Activated naive CD8-positive, alpha-beta T cell (primary cell): ENCODE measurements around the gene NCLN.

Experiments
- H3K27ac Mint-ChIP-seq: one replicate; pipeline ENCODE4 v1.8.0; 2021; ENCODE audit warnings: mixed read lengths
- H3K27me3 Mint-ChIP-seq: one replicate; pipeline ENCODE4 v1.8.0; 2021; ENCODE audit warnings: mixed read lengths
- H3K36me3 Mint-ChIP-seq: one replicate; pipeline ENCODE4 v1.8.0; 2021; ENCODE audit warnings: mixed read lengths
- H3K4me1 Mint-ChIP-seq: one replicate; pipeline ENCODE4 v1.8.0; 2021; ENCODE audit warnings: low read depth, mixed read lengths
- H3K4me3 Mint-ChIP-seq: one replicate; pipeline ENCODE4 v1.8.0; 2021; ENCODE audit warnings: mild to moderate bottlenecking, mixed read lengths
- H3K9me3 Mint-ChIP-seq: one replicate; pipeline ENCODE4 v1.8.0; 2021; ENCODE audit warnings: low read depth, mixed read lengths

Gene NCLN

GRCh38 chr19:3185461-3186159 lies at the start of gene NCLN:
Gene NCLN, plus strand, starts transcription at chr19:3185930. Its CDS starts 101 bp downstream, at chr19:3186031.
- H3K4me1 Mint-ChIP-seq = peaks cover 57% of the 10 kb centered on the region
- H3K4me3 Mint-ChIP-seq = peak within 1 kb of the TSS; percentile 94
- no peaks in the 10 kb centered on the region for H3K27me3 Mint-ChIP-seq
- H3K36me3 Mint-ChIP-seq = peaks cover 5% of the 10 kb centered on the region
- H3K27ac Mint-ChIP-seq = peak within 1 kb of the TSS; percentile 99
- H3K9me3 Mint-ChIP-seq = no peaks in the 10 kb centered on the region

- Mint-ChIP-seq H3K4me3 (peak within 1 kb of the TSS; percentile 42), H3K9me3 (no peaks in the 10 kb centered on the region), H3K27ac (no peak within 1 kb of the TSS), H3K4me1 (peaks cover 24% of the 10 kb centered on the region), H3K36me3 (peaks cover 5% of the 10 kb centered on the region), H3K27me3 (peaks cover 6% of the 10 kb centered on the region)
Measured at GRCh38 chr19:3135961-3136683, 49.6 kb upstream of the NCLN start, which contains the start of gene GNA15. Gene GNA15, plus strand, starts transcription at chr19:3136033. Its CDS starts 418 bp downstream, at chr19:3136451.

DNA sequence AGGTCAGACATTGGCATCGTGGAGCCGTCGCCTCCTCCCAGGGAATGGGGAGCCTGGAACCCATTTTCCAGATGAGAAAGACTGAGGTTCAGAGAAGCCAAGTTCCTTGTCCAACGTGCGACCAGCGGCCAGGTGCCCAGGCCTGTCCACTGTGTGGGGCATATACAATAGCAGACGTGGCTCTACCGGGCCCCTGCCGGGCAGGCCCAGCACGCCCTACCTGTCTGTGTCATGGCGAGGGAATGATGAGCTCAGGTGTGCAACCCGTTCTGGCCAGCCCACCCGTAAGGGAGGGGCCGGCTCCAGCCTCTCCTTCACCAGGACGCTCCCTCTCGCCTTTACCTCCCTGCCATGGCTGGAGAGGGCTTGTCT lies 49.1 kb upstream of the NCLN start:
- Mint-ChIP-seq H3K4me3 (peak overlapping the region; percentile 42), H3K27me3 (peaks cover 6% of the 10 kb centered on the region), H3K27ac (no peak overlapping the region), H3K9me3 (no peaks in the 10 kb centered on the region), H3K4me1 (peaks cover 24% of the 10 kb centered on the region), H3K36me3 (peaks cover 5% of the 10 kb centered on the region)

GRCh38 chr19:3137119-3137518 lies 48.6 kb upstream of the NCLN start:
- Mint-ChIP-seq H3K36me3 (peaks cover 5% of the 10 kb centered on the region), H3K4me1 (peaks cover 25% of the 10 kb centered on the region), H3K4me3 (peak overlapping the region; percentile 42), H3K9me3 (no peaks in the 10 kb centered on the region), H3K27ac (no peak overlapping the region), H3K27me3 (peaks cover 6% of the 10 kb centered on the region)

DNA sequence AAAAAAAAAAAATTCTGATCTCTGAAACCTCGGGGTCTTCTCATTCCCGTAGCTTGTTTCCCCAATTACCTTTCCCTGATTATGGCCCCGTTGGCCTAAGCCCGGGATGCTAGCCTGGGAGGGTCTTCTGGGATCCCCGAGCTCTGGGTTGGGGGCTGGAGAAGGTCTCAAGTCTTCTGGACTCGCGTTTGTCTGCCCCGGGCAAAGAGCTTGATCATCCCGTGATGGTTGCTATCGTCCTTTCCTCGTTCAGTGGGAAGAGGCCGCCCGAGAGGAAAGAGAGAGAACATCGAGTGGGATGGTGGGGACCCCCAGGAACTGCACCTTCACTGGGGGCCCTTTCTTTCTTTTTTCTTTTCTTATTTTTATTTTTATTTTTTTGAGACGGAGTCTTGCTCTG lies 47.5 kb upstream of the NCLN start:
- Mint-ChIP-seq H3K36me3 (peaks cover 5% of the 10 kb centered on the region), H3K4me1 (peaks cover 25% of the 10 kb centered on the region), H3K4me3 (no peak overlapping the region), H3K27ac (no peak overlapping the region), H3K27me3 (peaks cover 6% of the 10 kb centered on the region), H3K9me3 (no peaks in the 10 kb centered on the region)

DNA sequence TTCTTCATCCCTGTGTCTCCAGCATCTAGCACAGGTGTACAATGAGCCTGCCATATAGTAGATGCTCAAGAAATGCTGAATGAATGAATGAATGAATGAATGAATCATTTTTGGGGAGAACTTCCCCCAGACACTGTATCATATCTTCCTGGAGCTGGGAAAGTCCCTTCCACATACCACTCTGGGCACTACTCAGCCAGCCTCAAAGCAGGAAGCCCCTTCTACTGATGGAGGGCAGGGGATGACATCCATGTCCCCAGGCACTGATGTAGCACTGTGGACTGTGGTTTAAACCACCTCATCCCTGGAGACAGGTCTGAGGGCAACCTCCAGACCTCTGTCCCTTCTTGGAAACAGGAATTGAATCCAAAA lies 45.1 kb upstream of the NCLN start:
- Mint-ChIP-seq H3K27ac (peak overlapping the region; percentile 22), H3K36me3 (peaks cover 5% of the 10 kb centered on the region), H3K9me3 (no peaks in the 10 kb centered on the region), H3K4me1 (peaks cover 16% of the 10 kb centered on the region), H3K27me3 (peaks cover 4% of the 10 kb centered on the region), H3K4me3 (no peak overlapping the region)

DNA sequence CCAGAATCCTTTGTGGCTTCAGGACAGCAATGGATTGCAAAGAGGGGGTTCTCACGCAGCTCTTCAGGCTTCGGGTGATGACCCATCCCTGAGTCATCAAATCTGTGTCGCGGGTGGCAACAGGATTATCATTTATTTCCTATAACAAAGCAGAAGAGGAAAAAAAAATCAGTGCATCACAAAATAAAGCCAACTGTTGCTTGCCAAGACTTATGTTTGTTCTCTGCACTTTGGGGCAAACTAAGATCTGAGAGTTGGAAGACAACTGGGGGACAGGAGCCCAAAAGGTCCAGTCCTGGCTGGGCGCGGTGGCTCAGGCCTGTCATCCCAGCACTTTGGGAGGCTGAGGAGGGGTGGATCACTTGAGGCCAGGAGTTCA lies 43.4 kb upstream of the NCLN start:
- no peaks in the 10 kb centered on the region for H3K27me3 Mint-ChIP-seq
- H3K4me3 Mint-ChIP-seq = no peak overlapping the region
- peaks cover 14% of the 10 kb centered on the region for H3K4me1 Mint-ChIP-seq
- no peaks in the 10 kb centered on the region for H3K9me3 Mint-ChIP-seq
- H3K27ac Mint-ChIP-seq = no peak overlapping the region
- peaks cover 5% of the 10 kb centered on the region for H3K36me3 Mint-ChIP-seq

DNA sequence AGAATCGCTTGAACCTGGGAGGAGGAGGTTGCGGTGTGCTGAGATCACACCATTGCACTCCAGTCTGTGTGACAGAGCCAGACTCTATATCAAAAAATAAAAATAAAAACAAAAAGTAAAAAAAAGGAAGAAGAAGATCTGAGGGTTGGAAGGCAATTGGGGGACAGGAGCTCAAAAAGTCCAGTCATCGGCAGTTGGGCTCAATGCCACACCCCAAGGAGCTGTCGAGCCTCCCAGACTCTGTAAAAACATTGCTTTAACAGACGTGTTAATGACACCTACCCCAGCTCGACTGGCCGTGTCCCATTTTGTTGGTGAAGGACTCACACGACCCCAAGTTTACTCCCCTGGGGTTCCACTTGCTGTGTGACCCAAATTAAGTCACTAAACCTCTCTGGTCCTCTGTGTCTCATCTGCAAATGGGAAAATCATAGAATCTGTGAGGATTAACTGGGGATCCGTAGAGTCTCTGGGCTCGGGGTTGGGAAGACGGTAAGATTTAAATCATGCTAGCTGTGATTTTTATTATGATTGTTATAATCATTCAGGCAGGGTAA lies 42.9 kb upstream of the NCLN start:
- Mint-ChIP-seq H3K27me3 (no peaks in the 10 kb centered on the region), H3K4me1 (peaks cover 14% of the 10 kb centered on the region), H3K9me3 (no peaks in the 10 kb centered on the region), H3K27ac (no peak overlapping the region), H3K4me3 (no peak overlapping the region), H3K36me3 (peaks cover 5% of the 10 kb centered on the region)

DNA sequence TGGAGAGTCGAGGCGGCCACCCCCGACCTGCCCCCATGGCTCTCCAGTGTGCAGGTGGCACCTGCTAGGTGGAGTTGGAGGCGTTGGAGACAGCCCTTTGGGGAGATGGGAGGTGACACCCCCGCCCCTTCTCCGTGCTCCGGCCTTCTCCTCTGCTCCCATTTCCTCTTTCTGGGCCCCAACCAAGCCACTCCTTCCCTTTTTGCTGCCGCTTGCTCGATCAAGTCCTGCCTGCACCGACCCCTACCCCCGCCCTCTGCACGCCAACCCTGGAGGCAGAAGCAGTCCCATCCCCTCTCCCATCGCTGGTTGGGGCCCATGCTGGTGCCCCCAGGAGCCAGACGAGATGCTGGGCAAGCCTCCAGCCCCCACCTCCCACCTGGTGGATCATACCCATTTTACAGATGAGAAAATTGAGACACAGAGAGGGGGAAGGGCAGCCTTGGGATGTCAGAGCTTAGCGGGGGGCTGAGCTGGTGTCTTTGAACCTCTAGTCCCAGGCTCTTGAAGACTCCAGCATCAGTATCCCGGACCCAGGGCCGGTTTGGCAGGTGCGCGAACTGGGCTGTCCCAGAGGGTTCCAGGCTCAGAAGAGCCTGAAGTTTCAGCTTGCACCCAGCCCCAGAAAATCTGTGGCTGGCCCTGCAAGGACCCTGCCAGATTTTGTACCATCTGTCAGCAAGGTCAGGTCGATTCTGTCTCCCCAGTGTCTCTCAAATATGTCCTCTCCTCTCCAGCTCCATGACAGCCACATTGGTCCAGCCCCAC lies 39.6 kb upstream of the NCLN start:
- peaks cover 10% of the 10 kb centered on the region for H3K4me1 Mint-ChIP-seq
- no peak overlapping the region for H3K27ac Mint-ChIP-seq
- no peaks in the 10 kb centered on the region for H3K36me3 Mint-ChIP-seq
- no peaks in the 10 kb centered on the region for H3K9me3 Mint-ChIP-seq
- no peak overlapping the region for H3K4me3 Mint-ChIP-seq
- H3K27me3 Mint-ChIP-seq = no peaks in the 10 kb centered on the region

GRCh38 chr19:3146677-3147100 lies 39.0 kb upstream of the NCLN start:
- H3K27me3 Mint-ChIP-seq = no peaks in the 10 kb centered on the region
- no peaks in the 10 kb centered on the region for H3K36me3 Mint-ChIP-seq
- no peak overlapping the region for H3K4me3 Mint-ChIP-seq
- H3K4me1 Mint-ChIP-seq = peaks cover 10% of the 10 kb centered on the region
- no peak overlapping the region for H3K27ac Mint-ChIP-seq
- H3K9me3 Mint-ChIP-seq = no peaks in the 10 kb centered on the region

GRCh38 chr19:3148503-3148902 lies 37.2 kb upstream of the NCLN start:
- H3K4me3 Mint-ChIP-seq = no peak overlapping the region
- H3K27me3 Mint-ChIP-seq = no peaks in the 10 kb centered on the region
- H3K36me3 Mint-ChIP-seq = no peaks in the 10 kb centered on the region
- no peaks in the 10 kb centered on the region for H3K9me3 Mint-ChIP-seq
- peaks cover 2% of the 10 kb centered on the region for H3K4me1 Mint-ChIP-seq
- H3K27ac Mint-ChIP-seq = no peak overlapping the region

DNA sequence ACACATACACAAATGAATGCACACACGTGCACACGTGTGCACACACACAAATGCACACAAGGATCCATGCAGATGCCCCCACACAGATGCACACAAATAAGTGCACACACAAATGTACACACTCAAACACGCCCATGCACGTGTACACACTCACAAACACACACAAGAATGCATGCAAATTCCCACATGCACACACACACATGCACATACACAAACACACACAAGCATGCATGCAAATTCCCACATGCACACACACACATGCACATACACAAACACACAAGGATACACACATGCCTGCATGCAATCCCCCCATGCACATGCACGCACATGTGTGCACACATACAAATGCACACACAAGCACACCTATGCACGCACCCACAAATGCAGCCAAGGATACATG lies 36.6 kb upstream of the NCLN start:
- H3K4me3 Mint-ChIP-seq = no peak overlapping the region
- H3K27ac Mint-ChIP-seq = no peak overlapping the region

DNA sequence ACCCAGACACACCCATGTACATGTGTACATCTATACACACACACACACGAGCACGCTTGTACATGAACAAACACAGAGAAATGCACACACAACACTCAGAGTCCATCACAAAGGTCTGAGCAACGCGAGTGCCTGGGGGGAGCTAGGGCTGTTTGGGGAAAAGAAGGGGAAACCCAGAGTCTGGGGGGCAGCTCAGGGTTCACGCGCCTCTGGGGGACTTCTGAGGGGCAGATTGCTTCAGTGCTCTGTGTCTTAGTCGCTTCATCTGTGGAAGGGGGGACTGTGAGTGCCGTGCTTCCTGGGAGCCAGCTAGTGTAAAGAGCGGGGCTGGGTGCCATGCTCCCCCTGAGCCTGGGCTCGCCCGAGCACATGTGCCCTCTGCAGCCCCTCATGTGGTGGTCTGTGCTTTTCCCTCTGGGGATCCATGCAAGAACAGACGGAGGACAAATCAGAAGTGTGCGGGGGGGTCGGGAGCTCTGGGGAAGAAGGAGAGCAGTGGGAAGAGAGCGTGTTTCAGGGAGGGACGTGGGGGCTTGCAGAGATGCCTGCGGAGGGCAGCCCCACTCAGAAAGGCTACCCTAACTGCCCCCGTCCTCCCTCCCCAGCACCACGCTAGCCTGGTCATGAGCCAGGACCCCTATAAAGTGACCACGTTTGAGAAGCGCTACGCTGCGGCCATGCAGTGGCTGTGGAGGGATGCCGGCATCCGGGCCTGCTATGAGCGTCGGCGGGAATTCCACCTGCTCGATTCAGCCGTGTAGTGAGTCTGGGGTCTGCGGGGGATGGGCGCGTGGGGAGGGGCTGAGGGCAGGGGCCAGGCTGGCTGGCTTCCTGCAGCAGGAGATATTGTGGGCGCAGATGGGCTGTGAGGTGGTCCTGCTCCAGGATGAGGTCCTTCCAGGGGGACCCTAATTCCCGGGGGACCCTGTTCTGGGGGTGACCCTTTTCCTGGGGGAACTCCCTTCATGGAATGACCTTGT lies 35.9 kb upstream of the NCLN start:
- H3K4me3 Mint-ChIP-seq = no peak overlapping the region
- no peak overlapping the region for H3K27ac Mint-ChIP-seq
- peaks cover 2% of the 10 kb centered on the region for H3K4me1 Mint-ChIP-seq
- H3K27me3 Mint-ChIP-seq = no peaks in the 10 kb centered on the region
- no peaks in the 10 kb centered on the region for H3K36me3 Mint-ChIP-seq
- no peaks in the 10 kb centered on the region for H3K9me3 Mint-ChIP-seq

More for the DNA sequence above, 36.6 kb upstream of the NCLN start:
- H3K9me3 Mint-ChIP-seq = no peaks in the 10 kb centered on the region
- no peaks in the 10 kb centered on the region for H3K27me3 Mint-ChIP-seq
- no peaks in the 10 kb centered on the region for H3K36me3 Mint-ChIP-seq
- H3K4me1 Mint-ChIP-seq = peaks cover 2% of the 10 kb centered on the region

GRCh38 chr19:3150739-3151329 lies 34.9 kb upstream of the NCLN start:
- no peak overlapping the region for H3K27ac Mint-ChIP-seq
- no peaks in the 10 kb centered on the region for H3K9me3 Mint-ChIP-seq
- H3K4me1 Mint-ChIP-seq = peaks cover 2% of the 10 kb centered on the region
- no peaks in the 10 kb centered on the region for H3K36me3 Mint-ChIP-seq
- H3K27me3 Mint-ChIP-seq = no peaks in the 10 kb centered on the region
- H3K4me3 Mint-ChIP-seq = no peak overlapping the region
